Right ventricle myocardium superior (tissue), 1 donor: ENCODE measurements around the gene TOP2B. TPM values are rescaled to one million over a fixed set of nuclear protein-coding genes. Genes with fewer than 3 reads are reported as not detected.

Experiments used
- ATAC-seq: fragments of 200-7000 bp; cut with Tn5 transposase; one replicate; pipeline ENCODE4 v1.9.1; 2020; ENCODE audit warnings: mild to moderate bottlenecking; ENCODE audit not compliant: poor library complexity
- DNase-seq: peaks from one replicate; pipeline ENCODE4 v3.0.0-alpha.2; 2020
- intact Hi-C: fragments of 100-400 bp; cut with DNase I; formaldehyde crosslinking; loops from one replicate; pipeline ENCODE4 v1.11.2; 2022
- long read RNA-seq: library from polyadenylated mRNA; unstranded; transcript quantifications from one replicate; pipeline ENCODE4 v2.0.0, GENCODE V29; 2021
- total RNA-seq: library from RNA; stranded (reverse); fragmentation: NEBNext Ultra II Directional; extraction: Animal tissue kit (Norgen Biotek cat#: 25700); gene quantifications from one replicate; pipeline ENCODE4 v1.2.1, GENCODE V29; 2021
- donor health status: DM: no; HTN: yes; CAD: no; lungs with severe emphysema.

The TOP2B gene, protein sequence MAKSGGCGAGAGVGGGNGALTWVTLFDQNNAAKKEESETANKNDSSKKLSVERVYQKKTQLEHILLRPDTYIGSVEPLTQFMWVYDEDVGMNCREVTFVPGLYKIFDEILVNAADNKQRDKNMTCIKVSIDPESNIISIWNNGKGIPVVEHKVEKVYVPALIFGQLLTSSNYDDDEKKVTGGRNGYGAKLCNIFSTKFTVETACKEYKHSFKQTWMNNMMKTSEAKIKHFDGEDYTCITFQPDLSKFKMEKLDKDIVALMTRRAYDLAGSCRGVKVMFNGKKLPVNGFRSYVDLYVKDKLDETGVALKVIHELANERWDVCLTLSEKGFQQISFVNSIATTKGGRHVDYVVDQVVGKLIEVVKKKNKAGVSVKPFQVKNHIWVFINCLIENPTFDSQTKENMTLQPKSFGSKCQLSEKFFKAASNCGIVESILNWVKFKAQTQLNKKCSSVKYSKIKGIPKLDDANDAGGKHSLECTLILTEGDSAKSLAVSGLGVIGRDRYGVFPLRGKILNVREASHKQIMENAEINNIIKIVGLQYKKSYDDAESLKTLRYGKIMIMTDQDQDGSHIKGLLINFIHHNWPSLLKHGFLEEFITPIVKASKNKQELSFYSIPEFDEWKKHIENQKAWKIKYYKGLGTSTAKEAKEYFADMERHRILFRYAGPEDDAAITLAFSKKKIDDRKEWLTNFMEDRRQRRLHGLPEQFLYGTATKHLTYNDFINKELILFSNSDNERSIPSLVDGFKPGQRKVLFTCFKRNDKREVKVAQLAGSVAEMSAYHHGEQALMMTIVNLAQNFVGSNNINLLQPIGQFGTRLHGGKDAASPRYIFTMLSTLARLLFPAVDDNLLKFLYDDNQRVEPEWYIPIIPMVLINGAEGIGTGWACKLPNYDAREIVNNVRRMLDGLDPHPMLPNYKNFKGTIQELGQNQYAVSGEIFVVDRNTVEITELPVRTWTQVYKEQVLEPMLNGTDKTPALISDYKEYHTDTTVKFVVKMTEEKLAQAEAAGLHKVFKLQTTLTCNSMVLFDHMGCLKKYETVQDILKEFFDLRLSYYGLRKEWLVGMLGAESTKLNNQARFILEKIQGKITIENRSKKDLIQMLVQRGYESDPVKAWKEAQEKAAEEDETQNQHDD (N-terminal part only)
- 84.3 TPM for total RNA-seq
- long read RNA-seq, full-length matches to known transcripts: 56 of 89 reads
- long read RNA-seq, partial matches to known transcripts: 32 of 89 reads
- long read RNA-seq, other reads (novel, unspliced or antisense): 1 of 89 reads

DNA sequence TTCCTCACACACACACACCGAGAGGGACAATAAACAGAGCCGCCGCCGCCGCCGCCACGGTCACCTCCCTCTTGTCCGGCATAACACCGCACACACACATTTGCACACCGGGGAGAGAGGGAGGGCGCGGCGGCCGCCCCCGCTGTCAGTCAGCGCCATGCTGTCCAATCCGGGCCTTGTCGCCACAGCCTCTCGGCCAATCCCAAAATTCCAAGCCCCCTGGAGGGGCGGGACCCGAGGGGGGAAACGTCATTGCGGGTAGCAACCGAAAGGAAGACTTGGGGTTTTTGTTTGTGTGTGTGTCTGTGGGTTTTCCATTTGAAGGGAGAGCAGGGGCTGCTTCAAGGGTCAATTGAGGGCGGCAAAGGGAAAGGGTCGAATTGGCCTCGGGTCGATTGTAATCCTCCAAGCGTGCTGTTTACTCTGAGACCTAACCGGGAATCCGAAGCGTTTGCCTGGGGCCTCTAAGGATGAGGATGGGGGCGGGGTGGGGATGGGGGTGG is at the start of gene TOP2B:
TSS of gene TOP2B (minus strand) at position 96 of the 503 bp plus-strand sequence. CDS start 610 bp downstream, outside the sequence.
- DNase-seq (peak; percentile 97), ATAC-seq (peak; percentile 98)
- intact Hi-C loops: loop anchor here (5.0 kb wide), 1 partner anchor 127 kb away; the partner anchor contains the start of gene OXSM

DNA sequence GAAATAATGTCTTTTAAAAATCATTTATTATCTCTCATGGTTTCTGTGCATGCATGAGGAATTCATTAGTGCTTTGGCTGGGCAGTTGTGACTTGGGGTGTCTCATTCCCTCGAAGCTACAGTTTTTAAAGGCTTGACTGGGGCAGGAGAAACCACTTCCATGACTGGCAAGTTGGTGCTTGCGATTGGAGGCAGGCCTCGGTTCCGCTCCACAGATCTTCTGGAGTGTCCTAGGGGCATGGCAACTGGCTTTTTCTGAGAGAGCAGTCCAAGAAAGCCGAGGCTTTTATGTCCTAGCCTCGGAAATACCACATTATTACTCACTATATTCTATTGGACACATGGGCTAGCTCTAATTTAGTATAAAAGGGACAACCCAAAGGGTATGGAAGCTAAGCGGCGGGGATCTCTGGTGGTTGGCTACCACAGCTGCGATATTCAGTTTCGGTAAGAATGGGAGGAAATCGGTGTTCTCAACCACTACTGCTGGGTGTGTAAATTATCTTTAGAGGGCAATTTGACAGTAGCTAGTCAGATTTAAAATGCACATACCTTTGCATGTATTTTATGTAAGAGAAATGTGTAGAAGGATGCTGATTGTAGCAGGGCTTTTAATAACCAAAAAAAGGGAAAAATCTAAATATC is 48.8 kb upstream of the TOP2B start:
- DNase-seq (no peak), ATAC-seq (no peak)
- intact Hi-C loops: no loop called here

DNA sequence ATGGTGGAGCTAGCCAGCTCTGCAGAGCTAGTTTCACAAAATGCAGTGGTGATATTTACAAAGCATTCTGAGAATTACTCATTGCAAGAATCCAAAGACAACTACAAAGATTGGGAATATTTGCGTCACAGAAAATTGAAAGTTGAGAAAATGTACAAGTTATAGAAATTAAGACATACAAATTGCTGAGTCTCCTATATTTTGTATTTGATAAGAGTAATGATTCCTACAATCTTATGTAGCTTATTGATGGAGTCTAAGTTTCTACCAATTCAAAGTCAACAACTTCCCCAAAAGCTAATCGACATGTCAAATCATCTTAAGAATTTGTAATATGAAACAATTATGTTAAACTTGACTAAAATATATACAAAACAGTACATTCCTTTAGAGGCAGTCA is 46.4 kb upstream of the TOP2B start:
- intact Hi-C loops: no loop called here
- ATAC-seq: no peak
- DNase-seq: no peak

DNA sequence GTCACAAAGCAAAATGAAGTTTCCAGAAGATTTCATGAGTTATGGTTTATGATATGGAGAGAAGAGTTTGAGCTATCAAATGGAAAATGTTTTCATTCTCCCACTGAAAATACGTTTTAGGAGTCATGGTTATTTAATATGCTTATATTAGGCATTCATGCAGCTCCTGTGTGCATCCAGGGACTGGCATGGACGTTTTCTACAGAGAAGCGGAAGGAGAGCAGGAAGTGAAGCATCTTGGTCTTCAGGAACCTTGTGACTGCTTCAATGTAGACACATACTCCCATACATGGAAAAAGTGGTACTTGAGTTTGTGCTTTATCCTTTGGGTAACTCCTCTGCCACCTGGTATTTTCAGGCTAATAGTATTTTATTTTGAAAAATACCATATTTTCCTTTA is 43.3 kb upstream of the TOP2B start:
- intact Hi-C loops: no loop called here
- ATAC-seq: no peak
- no peak for DNase-seq

DNA sequence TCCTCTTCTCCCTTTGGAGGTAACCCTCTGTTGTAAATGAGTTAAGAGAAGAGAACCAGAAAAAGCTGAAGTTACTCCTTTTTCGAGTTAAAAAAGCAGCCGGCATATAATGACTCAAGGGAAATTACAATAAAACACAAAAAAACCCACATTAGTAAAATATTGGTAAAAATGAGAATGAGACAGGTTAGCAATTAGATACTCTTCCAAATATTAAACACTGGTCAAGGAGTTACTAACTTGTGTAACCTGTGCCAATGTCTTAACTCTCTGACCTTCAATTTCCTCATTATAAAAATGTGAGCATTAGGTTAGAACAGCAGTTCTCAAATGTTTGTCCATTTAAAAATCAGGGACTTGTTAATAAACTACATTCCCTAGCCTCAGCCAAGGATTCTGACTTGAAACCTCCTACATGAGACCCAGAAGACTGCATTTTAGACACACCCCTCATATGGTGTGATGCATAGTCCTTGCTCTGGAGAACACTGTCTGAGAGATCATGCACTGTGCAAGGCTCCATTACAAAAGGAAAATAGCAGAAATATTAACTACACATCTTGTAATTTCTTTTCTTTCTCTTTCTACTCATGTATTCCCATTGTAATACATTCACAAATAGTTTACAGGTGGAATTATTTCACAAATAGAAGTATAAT is 42.7 kb upstream of the TOP2B start:
- ATAC-seq: no peak
- no peak for DNase-seq
- intact Hi-C loops: no loop called here

DNA sequence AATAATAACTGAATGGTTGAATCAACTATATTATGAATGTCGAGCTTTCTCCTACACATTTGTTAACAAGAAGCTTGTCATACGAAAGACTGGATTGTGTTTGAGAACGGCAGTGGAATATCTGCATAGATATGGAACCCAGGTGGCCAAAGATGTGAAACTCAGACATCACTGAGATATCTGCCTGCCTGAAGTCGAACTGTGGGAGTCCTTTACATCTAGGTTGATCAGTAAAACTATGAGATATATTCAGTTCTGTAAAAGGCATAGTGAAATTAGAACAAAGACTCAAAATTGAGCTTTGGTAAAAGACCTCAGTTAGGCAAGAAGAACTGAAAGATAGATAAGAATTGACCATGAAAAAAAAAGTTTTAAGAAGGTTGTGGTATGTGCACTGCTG is 41.5 kb upstream of the TOP2B start:
- intact Hi-C loops: no loop called here
- ATAC-seq (no peak), DNase-seq (no peak)

DNA sequence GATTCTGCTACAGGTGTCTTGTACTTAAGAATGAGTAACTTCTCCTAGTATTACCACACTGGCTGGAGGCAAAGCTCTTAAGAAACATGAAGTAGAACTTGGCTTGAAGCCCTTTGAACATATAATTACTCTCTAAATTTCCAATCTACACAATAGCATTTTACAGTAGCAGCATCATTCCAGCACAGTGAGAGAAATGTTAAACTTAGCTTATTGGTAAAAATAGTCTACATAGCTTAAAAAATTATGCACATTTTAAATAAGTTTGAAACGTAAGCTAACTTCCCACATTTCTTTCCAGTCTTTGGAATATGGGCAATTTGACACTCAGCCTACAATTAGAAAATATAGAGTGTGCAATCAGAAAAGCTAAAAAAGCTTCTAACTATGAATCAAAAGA is 32.8 kb upstream of the TOP2B start:
- intact Hi-C loops: no loop called here

DNA sequence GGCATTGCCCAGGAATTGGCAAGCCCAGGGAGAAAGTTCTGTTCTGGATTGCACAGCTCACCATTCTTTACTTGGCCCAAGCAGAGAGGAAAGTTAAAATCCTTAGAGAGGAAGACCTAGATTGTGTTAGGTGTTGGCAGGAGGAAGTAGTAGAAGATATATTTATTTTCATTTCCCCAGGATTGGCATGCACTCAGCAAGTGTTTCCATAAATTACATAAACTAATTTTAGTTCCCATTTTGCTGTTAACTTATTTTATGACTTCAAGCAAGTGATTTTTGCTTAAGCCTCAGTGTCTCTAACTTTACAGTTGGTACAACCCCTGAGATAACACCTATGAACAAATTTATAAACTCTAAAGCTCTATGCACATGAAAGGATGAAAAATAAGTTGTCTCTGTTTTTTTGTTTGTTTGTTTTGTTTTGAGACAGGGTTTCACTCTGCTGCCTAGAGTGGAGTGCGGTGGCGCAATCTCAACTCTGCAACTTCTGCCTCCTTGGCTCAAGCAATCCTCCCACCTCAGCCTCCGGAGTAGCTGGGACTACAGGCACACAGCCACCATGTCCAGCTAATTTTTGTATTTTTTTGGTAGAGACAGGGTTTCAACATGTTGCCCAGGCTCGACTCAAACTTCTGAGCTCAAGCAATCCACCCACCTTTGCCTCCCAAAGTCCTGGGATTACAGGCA is 31.2 kb upstream of the TOP2B start:
- ATAC-seq (no peak), DNase-seq (no peak)
- intact Hi-C loops: no loop called here

More for the DNA sequence above, 32.8 kb upstream of the TOP2B start:
- ATAC-seq: no peak
- no peak for DNase-seq

DNA sequence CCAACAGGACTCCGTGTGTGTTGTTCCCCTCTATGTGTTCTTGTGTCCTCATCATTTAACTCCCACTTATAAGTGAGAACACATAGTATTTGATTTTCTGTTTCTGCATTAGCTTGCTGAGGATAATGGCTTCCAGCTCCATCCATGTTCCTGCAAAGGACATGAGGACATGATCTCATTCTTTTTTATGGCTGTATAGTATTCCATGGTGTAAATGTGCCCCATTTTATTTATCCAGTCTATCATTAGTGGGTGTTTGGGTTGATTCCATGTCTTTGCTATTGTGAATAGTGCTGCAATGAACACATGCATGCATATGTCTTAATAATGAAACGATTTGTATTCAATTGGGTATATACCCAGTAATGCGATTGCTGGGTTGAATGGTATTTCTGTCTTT is 28.5 kb upstream of the TOP2B start:
- ATAC-seq: no peak
- DNase-seq: no peak
- intact Hi-C loops: no loop called here

DNA sequence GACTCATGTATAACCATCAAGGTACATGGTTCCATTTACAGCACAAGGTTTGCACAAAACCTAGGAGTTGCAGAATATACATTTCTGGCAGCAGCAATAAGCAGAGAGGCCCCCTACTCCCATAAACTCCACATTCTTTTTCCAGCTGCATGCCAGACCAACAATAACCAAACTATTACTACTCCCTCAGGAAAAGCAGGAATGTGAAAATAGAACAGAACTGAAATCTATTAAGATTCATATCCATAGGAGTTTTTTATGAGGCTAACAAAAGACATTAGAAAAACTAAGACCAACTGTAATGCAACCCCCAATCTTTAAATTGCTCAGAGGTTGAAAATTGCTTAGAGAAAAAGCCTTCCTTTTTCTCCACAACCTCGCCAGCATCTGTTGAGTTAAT is 27.6 kb upstream of the TOP2B start:
- no peak for ATAC-seq
- DNase-seq: no peak
- intact Hi-C loops: no loop called here

DNA sequence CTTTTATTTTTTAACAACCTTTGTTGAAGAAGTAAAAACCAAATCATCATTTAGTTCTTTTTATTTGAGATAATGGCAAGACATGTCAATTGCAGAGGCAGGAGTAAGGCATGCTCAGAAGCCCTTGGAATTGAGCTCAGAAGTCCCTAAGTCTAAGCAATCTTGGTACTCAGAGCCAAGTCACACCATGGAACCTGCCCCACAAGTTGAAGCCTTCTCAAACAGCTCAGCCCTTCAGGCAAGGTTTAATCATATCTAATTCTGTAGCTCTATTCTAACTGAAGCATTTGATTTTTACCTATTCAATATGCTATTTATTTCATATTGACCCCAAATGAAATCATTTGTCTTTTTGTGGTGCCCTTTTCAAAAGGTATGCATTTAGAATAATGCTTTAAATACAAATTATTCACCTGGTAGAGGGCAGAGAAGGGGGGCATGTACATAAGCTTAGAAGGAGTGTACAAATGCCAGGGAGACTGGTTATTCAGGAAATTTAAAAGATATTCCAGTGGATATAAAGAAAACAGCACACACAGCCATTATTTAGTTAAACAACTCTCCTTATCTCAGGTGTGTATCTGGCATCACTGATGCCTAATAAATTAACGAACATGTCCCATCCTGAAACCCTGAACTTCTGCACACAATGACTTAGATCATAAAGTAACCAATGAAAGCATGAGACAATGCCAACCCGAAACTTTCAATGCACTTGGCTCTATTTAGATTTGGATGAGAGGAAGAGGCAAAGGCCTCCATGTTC is 26.2 kb upstream of the TOP2B start:
- intact Hi-C loops: no loop called here
- ATAC-seq: no peak
- no peak for DNase-seq

DNA sequence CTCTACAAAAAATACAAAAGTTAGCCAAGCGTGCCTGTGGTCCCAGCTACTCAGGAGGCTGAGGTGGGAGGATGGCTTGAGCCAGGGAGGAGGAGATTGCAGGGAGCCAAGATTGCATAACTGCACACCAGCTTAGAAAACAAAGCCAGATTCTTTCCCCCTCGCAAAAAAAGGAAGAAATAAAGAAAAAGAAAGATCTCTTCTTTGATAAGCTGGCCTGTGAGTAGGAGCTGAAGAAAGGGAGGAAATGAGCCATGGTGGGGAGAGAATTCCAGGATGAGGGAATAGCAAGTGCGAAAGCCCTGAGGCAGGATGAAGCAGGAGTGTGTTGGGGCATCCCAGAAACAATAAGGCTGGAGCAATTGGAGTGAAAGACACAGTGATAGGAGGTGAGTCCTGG is 24.5 kb upstream of the TOP2B start:
- ATAC-seq: no peak

DNA sequence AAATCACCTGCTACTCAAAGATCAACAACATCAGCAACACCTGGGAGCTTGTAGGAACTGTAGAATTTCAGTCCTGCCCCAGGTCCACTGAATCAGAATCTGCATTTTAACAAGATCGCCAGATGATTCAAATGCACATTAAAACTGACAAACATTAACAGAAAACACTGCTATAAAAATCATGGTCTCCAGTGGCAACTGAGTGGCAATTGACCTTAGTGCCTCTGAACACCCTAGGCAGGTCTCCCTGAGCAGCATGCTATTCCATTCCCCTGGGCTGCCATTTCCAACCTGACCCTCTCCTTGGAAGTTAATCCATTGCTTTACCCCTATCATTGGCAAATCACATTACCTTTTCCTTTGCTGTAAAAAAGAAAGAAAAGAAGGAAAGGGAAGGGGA is 23.0 kb upstream of the TOP2B start:
- ATAC-seq: no peak
- DNase-seq: no peak
- intact Hi-C loops: no loop called here

More for the DNA sequence above, 24.5 kb upstream of the TOP2B start:
- DNase-seq: no peak
- intact Hi-C loops: no loop called here

DNA sequence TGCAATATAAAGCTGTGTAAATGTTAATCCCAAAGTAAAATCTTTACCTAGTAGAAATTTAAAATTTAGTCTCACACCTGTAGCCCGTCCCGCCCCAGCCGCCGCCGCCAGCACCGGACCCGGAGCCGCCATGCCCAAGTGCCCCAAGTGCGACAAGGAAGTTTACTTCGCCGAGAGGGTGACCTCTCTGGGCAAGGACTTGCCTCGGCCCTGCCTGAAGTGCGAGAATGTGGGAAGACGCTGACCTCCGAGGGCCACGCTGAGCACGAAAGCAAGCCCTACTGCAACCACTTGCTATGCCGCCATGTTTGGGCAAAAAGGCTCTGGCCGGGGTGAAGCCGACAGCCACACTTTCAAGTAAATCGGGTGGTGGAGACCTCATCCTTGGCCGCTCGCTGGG is 22.1 kb upstream of the TOP2B start:
- intact Hi-C loops: no loop called here
- ATAC-seq (no peak), DNase-seq (no peak)

DNA sequence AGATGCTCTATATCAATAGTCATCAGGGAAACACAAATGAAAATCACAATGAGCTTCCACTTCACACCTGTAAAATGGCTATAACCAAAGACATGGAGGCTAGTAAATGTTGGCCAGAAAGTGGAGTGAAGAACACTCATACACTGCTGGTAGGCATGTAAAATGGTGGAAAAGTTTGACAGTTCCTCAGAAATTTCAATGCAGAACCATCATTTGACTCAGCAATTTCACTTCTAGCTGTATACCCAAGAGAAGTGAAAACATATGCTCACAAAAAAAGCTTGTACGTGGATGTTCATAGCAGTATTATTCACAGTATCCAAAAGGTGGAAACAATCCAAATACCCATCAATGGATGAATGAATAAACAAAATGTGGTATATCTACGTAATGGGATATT is 19.2 kb upstream of the TOP2B start:
- DNase-seq (no peak), ATAC-seq (no peak)
- intact Hi-C loops: no loop called here

DNA sequence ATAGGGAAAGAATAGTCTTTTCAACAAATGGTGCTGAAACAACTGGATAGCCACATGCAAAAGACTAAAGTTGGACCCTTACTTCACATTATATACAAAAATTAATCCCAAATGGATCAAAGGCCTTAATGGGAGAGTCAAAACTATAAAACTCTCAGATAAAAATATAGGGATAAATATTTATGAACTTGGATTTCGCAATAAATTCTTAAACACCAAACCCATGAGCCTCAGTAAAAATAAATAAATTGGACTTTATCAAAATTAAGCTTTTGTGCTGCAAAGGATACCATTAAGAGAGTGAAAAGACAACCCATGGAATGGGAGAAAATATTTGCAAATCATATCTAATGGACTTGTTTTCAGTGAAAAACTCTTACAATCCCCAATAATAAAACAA is 18.7 kb upstream of the TOP2B start:
- intact Hi-C loops: no loop called here
- ATAC-seq: no peak
- DNase-seq: no peak
